Midbrain (tissue), 1 donor: Measurements from ENCODE around the gene PPP1CA.
"Not testable (repeated sequence)": the region's sequence is repeated elsewhere in the genome, so short reads cannot be mapped to it uniquely, and the experiment has no call there.

Experiments
- DNase-seq: peaks from one replicate; lab custom pipeline; 2025; lab: John Stamatoyannopoulos, UW

Gene PPP1CA

DNA sequence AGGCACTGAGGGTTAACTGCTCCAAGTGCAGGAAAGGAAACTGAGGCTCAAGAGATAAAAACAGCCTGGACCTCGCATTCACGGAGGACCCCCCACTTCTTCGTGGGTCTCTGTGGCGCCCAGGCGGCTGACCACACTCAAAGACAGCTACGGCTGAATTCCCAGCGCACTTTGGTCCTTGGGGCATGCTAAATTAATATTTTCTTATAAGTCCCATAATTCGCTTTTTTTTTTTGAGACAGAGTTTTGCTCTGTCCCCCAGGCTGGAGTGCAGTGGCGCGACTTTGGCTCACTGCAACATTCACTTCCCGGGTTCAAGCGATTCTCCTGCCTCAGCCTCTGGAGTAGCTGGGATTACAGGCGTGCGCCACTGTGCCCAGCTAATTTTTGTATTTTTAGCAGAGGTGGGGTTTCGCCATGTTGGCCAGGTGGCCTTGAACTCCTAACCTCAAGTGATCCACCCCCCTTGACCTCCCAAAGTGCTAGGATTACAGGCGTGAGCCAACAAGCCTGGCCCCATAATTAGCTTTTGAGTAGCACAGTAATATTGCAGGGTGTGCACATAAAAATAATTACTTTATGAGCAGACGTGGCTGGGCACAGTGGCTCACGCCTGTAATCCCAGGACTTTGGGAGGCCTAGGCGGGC lies 658 bp upstream of the PPP1CA start:
- DNase-seq = not testable (repeated sequence)

DNA sequence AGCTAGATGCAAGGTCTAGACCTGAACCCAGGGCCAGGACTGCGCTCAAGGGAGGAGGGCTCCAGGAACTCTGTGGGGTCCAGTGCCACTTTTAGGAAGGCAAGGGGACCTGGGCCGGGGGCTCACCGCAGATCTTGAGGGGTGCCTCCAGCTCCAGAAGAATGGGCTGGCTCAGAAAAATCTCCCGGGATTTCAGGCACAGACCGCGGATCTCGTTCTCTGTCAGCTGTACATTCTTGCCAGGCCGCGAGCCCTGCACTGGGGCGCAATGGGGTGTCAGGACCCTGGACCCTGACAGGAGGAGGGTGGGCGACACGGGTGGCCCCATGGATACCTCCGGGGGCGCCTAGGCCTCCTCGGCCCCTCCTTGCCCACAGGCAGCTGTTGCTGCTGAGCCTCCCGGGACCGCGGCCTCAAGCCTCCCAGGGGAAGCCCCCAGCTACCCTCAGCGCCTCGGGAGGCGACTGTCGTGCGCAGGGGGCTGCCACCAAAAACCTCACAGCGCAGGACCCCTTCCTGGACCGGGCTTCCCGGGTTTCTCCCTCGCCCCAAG lies 640 bp downstream of the PPP1CA start:
- DNase-seq = no peak

- DNase-seq = no peak
Measured at GRCh38 chr11:67400251-67400941, 1.3 kb downstream of the PPP1CA start.

- no peak for DNase-seq
Measured at GRCh38 chr11:67398661-67399563, 2.7 kb downstream of the PPP1CA start.

DNA sequence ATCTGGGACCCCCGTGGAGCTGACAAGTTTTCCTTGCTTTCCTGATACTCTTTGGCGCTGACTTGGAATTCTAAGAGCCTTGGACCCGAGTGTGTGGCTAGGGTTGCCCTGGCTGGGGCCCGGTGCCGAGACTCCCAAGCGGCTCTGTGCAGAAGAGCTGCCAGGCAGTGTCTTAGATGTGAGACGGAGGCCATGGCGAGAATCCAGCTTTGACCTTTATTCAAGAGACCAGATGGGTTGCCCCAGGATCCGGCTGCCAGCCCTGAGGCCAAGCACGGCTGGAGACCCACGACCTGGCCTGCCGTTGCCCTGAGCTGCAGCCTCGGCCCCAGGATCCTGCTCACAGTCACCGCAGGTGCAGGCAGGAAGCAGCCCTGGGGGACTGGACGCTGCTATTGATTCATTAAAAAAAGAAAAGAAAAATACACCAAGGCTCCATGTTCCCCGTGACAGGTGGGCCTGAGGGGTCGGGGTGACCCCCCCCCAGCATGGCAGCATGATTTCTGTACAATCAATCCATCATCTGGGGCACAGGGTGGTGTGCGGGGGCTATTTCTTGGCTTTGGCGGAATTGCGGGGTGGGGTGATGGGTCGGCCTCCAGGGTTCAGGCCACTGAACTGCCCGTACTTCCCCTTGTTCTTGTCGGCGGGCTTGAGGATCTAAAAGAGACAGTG lies 3.5 kb downstream of the PPP1CA start:
- DNase-seq = no peak

DNA sequence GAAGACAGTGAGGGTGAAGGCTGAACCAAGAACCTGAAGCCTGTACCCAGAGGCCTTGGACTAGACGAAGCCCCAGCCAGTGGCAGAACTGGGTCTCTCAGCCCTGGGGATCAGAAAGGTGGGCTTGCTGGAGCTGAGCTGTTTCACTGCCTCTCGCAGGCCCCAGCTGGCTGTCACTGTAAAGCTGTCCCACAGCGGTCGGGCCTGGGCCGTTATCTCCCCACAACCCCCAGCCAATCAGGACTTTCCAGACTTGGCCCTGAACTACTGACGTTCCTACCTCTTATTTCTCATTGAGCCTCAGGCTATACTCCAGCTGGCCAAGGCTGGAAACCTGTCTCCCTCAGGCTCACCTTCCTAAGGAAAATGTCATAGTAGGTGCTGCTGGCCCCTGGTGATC lies 4.1 kb downstream of the PPP1CA start:
- no peak for DNase-seq

GRCh38 chr11:67396587-67397389 lies 4.9 kb downstream of the PPP1CA start:
- no peak for DNase-seq

DNA sequence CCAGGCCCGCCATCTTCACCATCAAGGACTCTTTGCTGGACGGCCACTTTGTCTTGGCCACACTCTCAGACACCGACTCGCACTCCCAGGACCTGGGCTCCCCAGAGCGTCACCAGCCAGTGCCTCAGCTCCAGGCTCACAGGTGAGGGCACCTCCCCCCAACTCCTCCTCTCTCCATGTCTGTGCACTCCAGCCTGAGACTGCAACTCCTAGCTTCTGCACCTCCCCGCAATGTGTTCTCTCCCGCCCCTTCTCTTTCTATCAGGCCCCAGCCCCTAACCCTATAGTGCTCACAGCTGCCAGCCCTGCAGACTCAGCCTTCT lies 5.4 kb downstream of the PPP1CA start:
- DNase-seq = no peak

DNA sequence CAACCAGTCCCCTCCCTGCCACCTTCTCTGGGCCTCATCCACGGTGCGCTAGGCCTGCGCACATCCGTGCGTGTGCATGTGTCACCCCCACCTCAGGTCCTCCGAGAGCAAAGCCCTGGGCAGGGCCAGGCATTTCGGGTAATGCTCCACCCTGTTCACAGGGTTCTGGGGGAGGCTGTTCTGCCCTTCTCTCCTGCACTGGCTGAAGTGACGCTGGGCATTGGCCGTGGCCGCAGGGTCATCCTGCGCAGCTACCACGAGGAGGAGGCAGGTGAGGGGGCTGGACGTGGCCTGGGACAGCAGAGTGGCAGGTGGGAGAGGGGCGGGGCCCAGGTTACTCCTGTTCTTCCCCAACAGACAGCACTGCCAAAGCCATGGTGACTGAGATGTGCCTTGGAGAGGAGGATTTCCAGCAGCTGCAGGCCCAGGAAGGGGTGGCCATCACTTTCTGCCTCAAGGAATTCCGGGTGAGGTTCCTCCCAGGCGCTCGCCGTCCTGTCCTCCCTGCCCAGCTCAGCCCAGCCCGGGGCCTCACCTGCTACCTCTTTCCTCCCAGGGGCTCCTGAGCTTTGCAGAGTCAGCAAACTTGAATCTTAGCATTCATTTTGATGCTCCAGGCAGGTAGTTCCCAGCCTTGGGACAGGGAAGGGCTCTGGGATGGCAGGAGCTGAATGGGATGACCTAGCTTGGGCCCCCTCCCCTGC lies 6.0 kb downstream of the PPP1CA start:
- DNase-seq = no peak

DNA sequence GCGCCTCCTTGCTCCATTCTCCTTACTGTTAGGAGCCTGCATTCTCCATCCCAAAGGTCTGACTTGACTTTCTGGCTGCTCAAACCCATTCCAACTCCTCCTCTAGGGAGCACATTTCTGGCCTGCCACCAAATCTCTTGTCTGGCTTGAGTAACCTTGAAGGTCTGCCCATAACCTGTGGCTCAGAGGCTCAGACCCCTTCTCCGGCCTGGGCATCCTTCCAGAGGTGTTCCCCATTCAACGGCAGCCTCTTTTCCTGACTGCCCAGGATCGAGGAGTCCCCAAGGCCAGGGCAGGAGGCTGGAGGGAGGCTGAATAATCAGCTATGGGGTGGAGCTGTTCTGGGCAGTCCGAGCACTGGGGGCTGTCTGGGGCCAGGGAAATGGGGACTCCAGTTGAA lies 7.7 kb downstream of the PPP1CA start:
- DNase-seq = no peak

DNA sequence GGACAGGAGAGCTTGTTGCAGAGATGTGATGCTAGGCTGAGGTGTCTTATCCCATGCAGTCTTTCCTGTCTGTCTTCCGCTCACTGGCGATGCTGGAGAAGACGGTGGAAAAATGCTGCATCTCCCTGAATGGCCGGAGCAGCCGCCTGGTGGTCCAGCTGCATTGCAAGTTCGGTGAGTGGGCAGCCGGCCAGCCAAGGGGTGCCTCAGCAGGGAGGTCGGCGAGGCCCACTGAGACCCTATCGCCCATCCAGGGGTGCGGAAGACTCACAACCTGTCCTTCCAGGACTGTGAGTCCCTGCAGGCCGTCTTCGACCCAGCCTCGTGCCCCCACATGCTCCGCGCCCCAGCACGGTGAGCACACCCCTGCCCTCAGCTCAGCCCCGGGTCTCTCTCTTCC lies 8.2 kb downstream of the PPP1CA start:
- DNase-seq = no peak

GRCh38 chr11:67392183-67392715 lies 9.4 kb downstream of the PPP1CA start:
- no peak for DNase-seq

GRCh38 chr11:67391304-67392182 lies 10.1 kb downstream of the PPP1CA start, which contains the start of gene RAD9A:
Gene RAD9A (plus strand): TSS chr11:67391986. CDS start chr11:67392045, 59 bp downstream.
- DNase-seq = peak; percentile 94

- no peak for DNase-seq
Measured at GRCh38 chr11:67390947-67391303, 10.7 kb downstream of the PPP1CA start.

DNA sequence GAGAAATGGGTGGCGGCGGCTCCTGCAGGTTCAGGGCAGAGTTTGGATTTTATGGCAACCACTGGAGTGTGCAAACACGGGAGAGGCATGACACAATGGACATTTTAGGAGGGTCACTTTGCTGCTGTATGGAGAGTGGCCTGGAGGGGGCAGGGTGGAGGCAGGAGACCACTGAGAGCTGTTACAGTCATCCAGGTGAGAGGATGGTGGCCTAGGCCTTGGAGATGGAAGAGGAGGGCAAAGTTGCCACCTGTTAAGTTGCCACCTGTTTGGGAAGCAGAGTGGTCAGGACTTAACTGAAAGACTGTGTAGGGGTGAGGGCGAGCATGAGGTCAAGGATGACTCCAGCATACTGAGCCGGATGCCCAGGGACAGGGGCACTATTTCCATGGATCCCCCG lies 12.2 kb downstream of the PPP1CA start:
- DNase-seq = no peak

DNA sequence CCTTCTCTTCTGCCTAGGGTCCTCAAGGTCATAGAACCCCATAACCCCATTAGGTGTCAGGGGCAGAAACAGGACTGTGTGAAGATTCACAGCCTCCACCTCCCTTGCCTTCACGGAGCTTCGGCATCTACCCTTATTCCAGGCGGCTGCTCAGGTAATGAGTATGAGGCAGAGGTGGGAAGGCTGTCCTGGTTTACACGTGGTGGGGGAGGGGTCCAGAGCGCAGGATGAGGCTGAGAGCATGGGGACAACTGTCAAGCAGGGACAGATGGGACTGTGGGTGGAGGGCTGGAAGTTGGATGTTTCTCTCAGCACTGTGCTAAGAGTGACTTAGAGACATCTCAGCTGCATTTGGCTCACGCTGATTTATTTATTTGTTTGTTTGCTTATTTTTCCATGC lies 14.1 kb downstream of the PPP1CA start:
- no peak for DNase-seq

DNA sequence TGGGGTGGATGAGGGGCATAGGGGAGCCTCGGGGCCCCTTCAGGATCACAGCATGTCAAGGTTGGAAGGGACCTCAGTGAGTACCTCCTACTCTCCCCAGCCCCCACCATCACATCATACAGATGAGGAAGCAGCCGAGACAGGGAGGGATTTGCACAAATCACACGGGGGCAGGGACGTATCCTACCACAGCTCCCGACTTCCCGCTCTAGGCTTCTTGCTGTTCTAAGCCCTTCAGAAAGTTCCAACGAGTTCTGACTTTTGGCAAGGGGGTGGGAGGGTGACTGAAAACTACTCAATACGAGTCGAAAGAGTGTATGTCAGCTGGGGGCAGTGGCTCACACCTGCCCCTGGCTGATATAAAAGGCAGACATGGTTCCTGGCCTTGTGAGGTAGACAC lies 14.6 kb downstream of the PPP1CA start:
- no peak for DNase-seq

GRCh38 chr11:67384851-67385366 lies 16.7 kb downstream of the PPP1CA start:
- DNase-seq = peak; percentile 78
